Measurements from ENCODE around the gene TREML2. TPM values are rescaled to one million over a fixed set of nuclear protein-coding genes. Genes with fewer than 3 reads are reported as not detected.

TREML2 gene
- polyA plus RNA-seq, 1 donor (not counting 4 experiments of a cell fraction or from before 2014, with no cell fraction given) = 0.03 TPM

DNA sequence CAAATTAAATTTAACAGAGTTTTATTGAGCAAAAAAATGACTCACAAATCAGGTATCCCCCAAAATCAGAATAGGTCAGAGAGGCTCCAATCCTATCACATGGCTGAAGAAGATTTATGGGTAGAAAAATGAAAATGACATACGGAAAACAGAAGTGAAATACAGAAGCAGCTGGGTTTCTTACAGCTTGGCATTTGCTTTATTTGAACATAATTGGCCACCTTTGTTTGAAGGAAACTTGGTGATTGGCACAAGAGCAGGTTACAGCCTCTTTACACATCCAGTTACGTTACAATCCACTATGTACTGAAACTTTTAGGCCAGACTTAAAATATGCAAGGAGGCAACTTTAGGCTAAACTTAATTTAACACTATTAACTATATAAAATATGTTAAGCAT, 26.3 kb downstream of the TREML2 start:
- H4K20me1 ChIP-seq (ENCODE audit: control insufficient read depth, extremely low read depth, insufficient read depth, low read length) = no peaks in the 10 kb centered on the region
- no peaks in the 10 kb centered on the region for H3K9me3 ChIP-seq (ENCODE audit: control insufficient read depth, low read depth, low read length)
- no peak overlapping the region for H3K27ac ChIP-seq (ENCODE audit: control insufficient read depth, insufficient read depth, low read length)
- H3K9ac ChIP-seq (ENCODE audit: control insufficient read depth, extremely low read depth, insufficient read depth, low read length) = no peak overlapping the region
- no peak overlapping the region for H3K4me2 ChIP-seq (ENCODE audit: control insufficient read depth, extremely low read depth, insufficient read depth, low read depth, low read length)
- no peak for TF ChIP-seq EZH2 (IDR thresholded peaks at IDR 0.05; ENCODE audit: low read length)
- TF ChIP-seq, protein P1, sequence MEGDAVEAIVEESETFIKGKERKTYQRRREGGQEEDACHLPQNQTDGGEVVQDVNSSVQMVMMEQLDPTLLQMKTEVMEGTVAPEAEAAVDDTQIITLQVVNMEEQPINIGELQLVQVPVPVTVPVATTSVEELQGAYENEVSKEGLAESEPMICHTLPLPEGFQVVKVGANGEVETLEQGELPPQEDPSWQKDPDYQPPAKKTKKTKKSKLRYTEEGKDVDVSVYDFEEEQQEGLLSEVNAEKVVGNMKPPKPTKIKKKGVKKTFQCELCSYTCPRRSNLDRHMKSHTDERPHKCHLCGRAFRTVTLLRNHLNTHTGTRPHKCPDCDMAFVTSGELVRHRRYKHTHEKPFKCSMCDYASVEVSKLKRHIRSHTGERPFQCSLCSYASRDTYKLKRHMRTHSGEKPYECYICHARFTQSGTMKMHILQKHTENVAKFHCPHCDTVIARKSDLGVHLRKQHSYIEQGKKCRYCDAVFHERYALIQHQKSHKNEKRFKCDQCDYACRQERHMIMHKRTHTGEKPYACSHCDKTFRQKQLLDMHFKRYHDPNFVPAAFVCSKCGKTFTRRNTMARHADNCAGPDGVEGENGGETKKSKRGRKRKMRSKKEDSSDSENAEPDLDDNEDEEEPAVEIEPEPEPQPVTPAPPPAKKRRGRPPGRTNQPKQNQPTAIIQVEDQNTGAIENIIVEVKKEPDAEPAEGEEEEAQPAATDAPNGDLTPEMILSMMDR (optimal IDR thresholded peaks at IDR 0.05 in 1 of 3, IDR thresholded peaks at IDR 0.05 in 1 of 3, conservative IDR thresholded peaks at IDR 0.05 in 1 of 3; ENCODE audit: extremely low read depth in 1 of 3, insufficient read depth in 2 of 3, low read length in 3 of 3) = no peak
- H3K27me3 ChIP-seq (ENCODE audit: control insufficient read depth, extremely low read depth, insufficient read depth, low read length) = peaks cover 10% of the 10 kb centered on the region
- H3K4me1 ChIP-seq (ENCODE audit: control insufficient read depth, extremely low read depth, insufficient read depth, low read length) = no peaks in the 10 kb centered on the region
- no peaks in the 10 kb centered on the region for H3K79me2 ChIP-seq (ENCODE audit: control insufficient read depth, insufficient read depth, low read length)
- no peak overlapping the region for H2AFZ ChIP-seq (ENCODE audit: control insufficient read depth, low read length)
- no peak overlapping the region for H3K4me3 ChIP-seq (ENCODE audit: control insufficient read depth in 2 of 3, extremely low read depth in 1 of 3, insufficient read depth in 2 of 3, low read depth in 1 of 3, low read length in 3 of 3)
- FAIRE-seq (no peak), DNase-seq (ENCODE audit: low read depth, low spot score) (no peak)
- dilution Hi-C loops (cut with MboI; ENCODE audit: extremely low pct_ligation_motif_present, low sequenced_read_pairs) = loop anchor here (25.0 kb wide), 1 partner anchor 87 kb away; no protein-coding TSS in a partner anchor
- H3K9me1 ChIP-seq (ENCODE audit: control insufficient read depth, extremely low read depth, insufficient read depth, low read length) = no peaks in the 10 kb centered on the region
- no peaks in the 10 kb centered on the region for H3K36me3 ChIP-seq (ENCODE audit: control insufficient read depth in 2 of 2, extremely low read depth in 1 of 2, insufficient read depth in 2 of 2, low read length in 2 of 2)

DNA sequence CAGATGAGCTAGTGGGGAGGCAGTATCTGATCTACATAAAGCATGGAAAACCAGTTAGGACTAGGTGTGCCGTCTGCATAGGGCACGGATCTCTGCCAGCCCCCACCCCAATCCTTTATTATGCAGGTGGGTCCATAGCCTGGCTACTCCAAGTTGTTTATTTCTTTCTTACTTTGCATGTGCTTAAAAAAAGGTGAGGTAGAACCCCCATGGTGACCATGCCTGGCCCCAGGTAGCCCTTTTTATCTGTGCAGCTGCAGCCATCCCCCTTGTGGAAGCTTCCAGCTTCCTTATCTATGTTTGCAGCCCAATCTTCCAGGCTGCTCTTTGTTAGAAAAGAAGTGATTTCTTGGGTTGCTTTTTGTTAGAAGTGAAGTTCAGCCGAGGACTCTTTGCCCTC, 29.0 kb downstream of the TREML2 start:
- no peaks in the 10 kb centered on the region for H3K9me1 ChIP-seq (ENCODE audit: control insufficient read depth, extremely low read depth, insufficient read depth, low read length)
- H3K4me1 ChIP-seq (ENCODE audit: control insufficient read depth, extremely low read depth, insufficient read depth, low read length) = no peaks in the 10 kb centered on the region
- no peaks in the 10 kb centered on the region for H3K36me3 ChIP-seq (ENCODE audit: control insufficient read depth in 2 of 2, extremely low read depth in 1 of 2, insufficient read depth in 2 of 2, low read length in 2 of 2)
- H3K4me2 ChIP-seq (ENCODE audit: control insufficient read depth, extremely low read depth, insufficient read depth, low read depth, low read length) = no peak overlapping the region
- dilution Hi-C loops (cut with MboI; ENCODE audit: extremely low pct_ligation_motif_present, low sequenced_read_pairs) = no loop called here
- FAIRE-seq = no peak
- peaks cover 10% of the 10 kb centered on the region for H3K27me3 ChIP-seq (ENCODE audit: control insufficient read depth, extremely low read depth, insufficient read depth, low read length)
- no peak overlapping the region for H3K4me3 ChIP-seq (ENCODE audit: control insufficient read depth in 2 of 3, extremely low read depth in 1 of 3, insufficient read depth in 2 of 3, low read depth in 1 of 3, low read length in 3 of 3)
- H3K27ac ChIP-seq (ENCODE audit: control insufficient read depth, insufficient read depth, low read length) = no peak overlapping the region
- H3K9me3 ChIP-seq (ENCODE audit: control insufficient read depth, low read depth, low read length) = no peaks in the 10 kb centered on the region
- DNase-seq (ENCODE audit: low read depth, low spot score) = no peak
- H3K9ac ChIP-seq (ENCODE audit: control insufficient read depth, extremely low read depth, insufficient read depth, low read length) = no peak overlapping the region
- H2AFZ ChIP-seq (ENCODE audit: control insufficient read depth, low read length) = no peak overlapping the region
- TF ChIP-seq, protein P1 (optimal IDR thresholded peaks at IDR 0.05 in 1 of 3, IDR thresholded peaks at IDR 0.05 in 1 of 3, conservative IDR thresholded peaks at IDR 0.05 in 1 of 3; ENCODE audit: extremely low read depth in 1 of 3, insufficient read depth in 2 of 3, low read length in 3 of 3) = no peak
- TF ChIP-seq EZH2 (IDR thresholded peaks at IDR 0.05; ENCODE audit: low read length) = no peak
- no peaks in the 10 kb centered on the region for H3K79me2 ChIP-seq (ENCODE audit: control insufficient read depth, insufficient read depth, low read length)
- no peaks in the 10 kb centered on the region for H4K20me1 ChIP-seq (ENCODE audit: control insufficient read depth, extremely low read depth, insufficient read depth, low read length)
